ENCODE data around the gene LDLRAP1.

The LDLRAP1 gene

GRCh38 chr1:25610822-25611630 lies 67.6 kb downstream of the LDLRAP1 start:
- DNase-seq: no peak

- no peak for DNase-seq
These were observed 68.4 kb downstream of the LDLRAP1 start for GRCh38 chr1:25611843-25612242.

DNA sequence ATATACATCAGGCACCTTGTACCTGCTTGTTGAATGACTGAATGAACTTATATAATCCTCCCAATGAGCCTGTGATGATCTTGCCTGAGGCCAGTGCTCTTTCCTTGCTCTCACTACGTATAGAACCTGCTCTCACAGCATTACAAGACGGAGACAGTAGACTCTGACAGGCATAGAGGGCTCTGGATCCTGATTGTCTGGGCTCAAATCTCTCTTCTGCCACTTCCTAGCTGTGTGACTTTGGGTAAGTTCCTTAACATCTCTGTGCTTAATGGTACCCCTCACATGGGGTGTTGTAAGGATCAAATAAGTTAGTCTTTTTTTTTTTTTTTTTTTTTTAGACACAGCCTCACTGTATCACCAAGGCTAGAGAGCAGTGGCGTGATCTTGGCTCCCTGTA lies 69.0 kb downstream of the LDLRAP1 start:
- no peak for DNase-seq

DNA sequence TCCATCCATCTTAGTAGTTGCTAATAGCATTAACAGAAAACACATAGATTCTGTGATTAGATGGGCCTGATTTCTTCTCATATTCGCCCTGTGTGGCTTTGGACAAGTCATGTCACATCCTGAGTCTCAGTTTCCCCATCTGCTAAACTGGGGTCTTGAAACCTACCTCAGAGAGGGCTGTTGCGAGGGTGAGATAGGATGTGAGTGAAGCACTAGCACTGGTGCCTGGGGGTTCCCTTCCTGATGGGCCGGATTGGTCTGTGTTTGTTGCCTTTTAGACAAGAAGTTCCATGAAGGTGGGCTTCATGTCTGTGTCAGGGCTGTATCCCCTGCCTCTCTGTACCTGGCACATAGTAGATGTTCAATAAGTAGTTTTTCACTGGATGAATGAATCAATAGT lies 69.7 kb downstream of the LDLRAP1 start:
- no peak for DNase-seq

DNA sequence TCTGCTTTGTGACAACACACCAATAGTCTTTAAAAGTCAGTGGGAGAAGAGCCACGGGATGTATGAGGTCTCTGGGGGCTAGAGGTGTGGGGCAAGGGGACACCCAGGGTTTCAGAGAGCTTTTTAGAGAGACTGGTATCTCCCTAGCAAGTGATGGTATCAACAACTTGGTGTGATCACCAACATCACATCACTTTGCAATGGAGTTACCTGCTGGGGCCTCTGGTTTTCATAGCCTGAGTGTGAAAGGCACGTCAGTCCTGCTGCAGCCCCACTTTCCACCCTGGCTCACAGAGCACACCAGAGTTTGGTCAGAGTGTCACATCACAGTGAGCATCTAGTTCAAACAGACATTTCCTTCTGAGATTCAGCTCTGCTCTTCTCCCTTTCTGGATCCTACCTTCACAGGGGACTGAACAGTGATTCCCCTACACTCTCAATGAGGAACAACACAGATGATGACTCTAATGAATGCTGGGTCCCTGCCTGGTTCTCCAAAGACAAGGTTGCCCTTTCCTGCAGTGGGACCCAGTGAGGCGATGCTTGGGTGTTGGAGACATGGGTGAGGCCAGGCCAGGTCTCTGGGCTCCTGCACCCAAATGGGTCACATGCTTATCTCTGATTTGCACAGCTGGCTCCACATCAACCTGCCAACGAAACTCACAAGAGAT lies 71.2 kb downstream of the LDLRAP1 start:
- no peak for DNase-seq

DNA sequence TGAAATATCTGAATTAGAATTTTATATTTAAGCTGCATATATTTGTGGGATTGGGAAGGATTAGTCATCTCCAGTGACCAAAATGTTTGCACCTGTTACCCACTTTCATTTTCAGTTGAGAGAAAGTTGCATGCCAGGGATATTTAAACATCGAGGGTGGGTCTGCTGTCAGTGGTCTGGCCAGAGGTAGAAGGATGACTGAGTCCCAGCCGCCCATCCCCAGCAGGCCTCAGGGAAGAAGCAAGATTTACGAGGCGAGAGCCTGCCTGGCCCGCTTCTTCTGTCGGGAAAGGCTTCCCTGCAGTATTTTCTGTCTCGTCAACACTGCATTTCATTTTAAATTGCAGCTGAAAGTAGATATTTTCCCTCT lies 71.8 kb downstream of the LDLRAP1 start:
- no peak for DNase-seq

- DNase-seq: no peak
These were observed 72.2 kb downstream of the LDLRAP1 start for GRCh38 chr1:25615563-25616094.

GRCh38 chr1:25616095-25616986 lies 72.9 kb downstream of the LDLRAP1 start, which contains the start of gene MAN1C1:
TSS of gene MAN1C1 (plus strand) at chr1:25616791. CDS start at chr1:25617798, 1,007 bp downstream.
- DNase-seq: peak; percentile 86

DNA sequence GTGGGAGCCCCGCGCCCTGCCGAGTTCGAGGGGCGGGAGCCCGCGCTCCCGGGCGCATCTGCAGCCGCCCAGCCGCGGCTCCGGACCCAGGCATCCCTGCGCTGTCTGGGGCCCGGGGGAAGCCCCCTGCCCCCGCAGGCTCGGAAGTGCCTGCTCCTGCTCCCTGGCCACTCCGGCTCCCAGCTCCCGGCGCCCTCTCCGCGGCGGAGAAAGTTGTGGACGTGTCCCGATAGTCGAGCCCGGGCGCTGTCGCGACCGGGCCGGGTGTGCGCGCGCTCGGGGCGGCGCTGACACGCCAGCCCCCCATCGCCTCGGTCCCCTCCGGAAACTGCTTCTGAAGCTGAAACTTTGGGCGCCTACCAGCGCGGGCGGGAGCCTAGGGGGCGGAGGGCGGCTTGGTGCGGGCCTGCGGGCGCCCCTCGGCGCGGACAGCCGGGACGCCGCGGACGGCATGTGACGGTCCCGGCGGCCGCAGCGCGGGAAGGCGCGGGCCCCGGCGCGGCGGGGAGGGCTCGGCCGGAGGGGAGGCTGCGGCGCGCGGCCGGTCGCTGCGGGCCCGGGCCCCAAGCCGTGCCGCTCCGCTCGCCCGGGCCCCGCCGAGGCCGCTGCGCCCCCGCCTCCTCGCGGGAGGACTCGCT lies 73.7 kb downstream of the LDLRAP1 start:
- DNase-seq: no peak

DNA sequence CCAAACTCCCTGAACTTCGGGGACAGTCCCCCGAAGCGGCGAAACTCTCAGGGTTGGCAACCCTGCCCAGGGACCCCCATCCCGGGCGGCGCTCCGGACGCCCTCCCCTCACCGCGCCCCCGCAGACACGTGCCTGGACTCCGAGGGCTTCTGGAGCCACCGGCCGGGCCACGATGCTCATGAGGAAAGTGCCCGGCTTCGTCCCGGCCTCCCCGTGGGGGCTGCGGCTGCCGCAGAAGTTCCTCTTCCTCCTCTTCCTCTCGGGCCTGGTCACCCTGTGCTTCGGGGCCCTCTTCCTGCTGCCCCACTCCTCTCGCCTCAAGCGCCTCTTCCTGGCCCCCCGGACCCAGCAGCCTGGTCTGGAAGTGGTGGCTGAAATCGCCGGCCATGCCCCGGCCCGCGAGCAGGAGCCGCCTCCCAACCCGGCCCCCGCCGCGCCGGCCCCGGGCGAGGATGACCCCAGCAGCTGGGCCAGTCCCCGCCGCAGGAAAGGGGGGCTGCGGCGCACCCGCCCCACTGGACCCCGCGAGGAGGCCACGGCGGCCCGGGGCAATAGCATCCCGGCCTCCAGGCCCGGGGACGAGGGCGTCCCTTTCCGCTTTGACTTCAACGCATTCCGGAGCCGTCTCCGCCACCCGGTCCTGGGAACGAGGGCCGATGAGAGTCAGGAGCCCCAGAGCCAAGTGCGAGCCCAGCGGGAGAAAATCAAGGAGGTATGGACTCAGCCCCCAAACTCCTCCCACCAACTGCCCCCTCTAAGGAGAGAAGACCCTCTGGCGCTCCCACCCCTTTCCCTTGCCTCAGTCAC lies 74.4 kb downstream of the LDLRAP1 start:
- no peak for DNase-seq

DNA sequence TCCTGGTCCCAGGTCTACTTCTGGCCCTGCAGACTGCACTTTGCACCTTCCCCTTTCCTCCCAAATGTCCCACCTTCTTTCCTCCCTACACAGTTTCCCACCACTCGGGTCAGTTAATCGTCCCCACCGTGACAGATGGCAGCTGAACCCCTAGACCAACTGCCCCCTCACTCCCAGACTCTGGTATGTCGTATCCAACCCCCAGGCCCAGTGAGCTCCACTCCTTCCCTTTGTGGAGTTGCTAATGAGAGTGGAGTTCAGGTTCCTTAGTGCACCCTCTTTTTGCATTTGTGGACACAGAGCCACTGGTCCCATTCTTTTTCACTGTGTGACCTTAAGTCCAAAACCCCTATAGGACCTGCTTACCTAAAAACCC lies 75.0 kb downstream of the LDLRAP1 start:
- no peak for DNase-seq
